MCF 10A (cell line): ENCODE data around the gene FBLN5. TPM values are rescaled to one million over a fixed set of nuclear protein-coding genes. Genes with fewer than 3 reads are reported as not detected.

Experiments
- BruUV-seq: library from RNA; stranded (reverse); fragments of 400-500 nt; replicated peaks from 2 replicates; lab custom pipeline; 2021; lab: Mats Ljungman, UMichigan
- CTCF ChIA-PET: fragments of 300-600 bp; sonication (Branson Sonifier 250); formaldehyde crosslinking; extraction: SDS; loops from one replicate; lab custom pipeline; 2021; ENCODE audit warnings: antibody characterized with exemption, inconsistent platforms; lab: Yijun Ruan, JAX
- POLR2A ChIA-PET: fragments of 300-600, 350-650 bp; sonication (Branson Sonifier 250); formaldehyde crosslinking; extraction: SDS; loops from one replicate; lab custom pipeline; 2020; ENCODE audit warnings: antibody characterized with exemption, inconsistent platforms; lab: Yijun Ruan, JAX
- DNase-seq: peaks from one replicate; pipeline ENCODE4 v3.0.0-alpha.2; 2018; ENCODE audit not compliant: unreplicated experiment
- H3K27ac Mint-ChIP-seq: one replicate; pipeline ENCODE4 v1.8.0; 2022; ENCODE audit warnings: mild to moderate bottlenecking, low read depth, mixed read lengths; ENCODE audit not compliant: unreplicated experiment
- H3K27me3 Mint-ChIP-seq: one replicate; pipeline ENCODE4 v1.8.0; 2022; ENCODE audit warnings: mixed read lengths; ENCODE audit not compliant: insufficient read depth, unreplicated experiment
- H3K36me3 Mint-ChIP-seq: one replicate; pipeline ENCODE4 v1.8.0; 2022; ENCODE audit warnings: mild to moderate bottlenecking, moderate library complexity, mixed read lengths; ENCODE audit not compliant: insufficient read depth, unreplicated experiment
- H3K4me1 Mint-ChIP-seq: one replicate; pipeline ENCODE4 v1.8.0; 2022; ENCODE audit warnings: mixed read lengths; ENCODE audit not compliant: insufficient read depth, unreplicated experiment
- H3K4me3 Mint-ChIP-seq: one replicate; pipeline ENCODE4 v1.8.0; 2022; ENCODE audit warnings: mild to moderate bottlenecking, moderate library complexity, mixed read lengths; ENCODE audit not compliant: unreplicated experiment
- H3K9me3 Mint-ChIP-seq: one replicate; pipeline ENCODE4 v1.8.0; 2022; ENCODE audit warnings: mixed read lengths; ENCODE audit not compliant: unreplicated experiment
- intact Hi-C: fragments of 100-400 bp; cut with micrococcal nuclease; formaldehyde crosslinking; loops from 2 replicates; pipeline ENCODE4 v1.14.1; 2022
- total RNA-seq: library from RNA; stranded (reverse); gene quantifications from 2 replicates; pipeline ENCODE4 v1.2.3, GENCODE V29; 2022
- TF ChIP-seq, protein P1 (sequence below): fragments of 200-600 bp; IDR thresholded peaks from one replicate; pipeline ENCODE4 v1.8.0; 2022; ENCODE audit warnings: antibody characterized with exemption, mild to moderate bottlenecking; ENCODE audit not compliant: unreplicated experiment

FBLN5 gene
- total RNA-seq, 1 experiment from 2014 or later, result 14.8 TPM

DNA sequence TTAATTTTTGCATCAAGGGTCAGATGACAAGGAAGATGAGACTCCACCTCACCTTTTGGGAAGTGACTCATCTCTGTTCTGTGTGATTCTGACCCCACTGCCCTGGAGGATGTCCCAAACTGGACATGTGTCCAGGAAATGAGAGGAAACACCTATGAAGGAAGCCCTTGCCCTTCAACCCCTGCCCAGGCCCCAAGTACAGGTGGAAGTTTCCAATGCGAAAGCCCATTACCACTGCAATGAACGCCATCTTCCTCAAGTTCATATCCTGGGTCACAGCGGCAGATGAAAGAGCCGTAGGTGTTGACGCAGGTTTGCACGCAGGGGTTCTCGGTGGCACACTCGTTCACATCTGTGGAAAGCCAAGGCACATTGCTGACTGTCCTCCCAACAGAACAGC lies 60.5 kb downstream of the FBLN5 start:
- Mint-ChIP-seq H3K27ac (no peak overlapping the region), H3K9me3 (no peaks in the 10 kb centered on the region), H3K4me1 (no peaks in the 10 kb centered on the region), H3K4me3 (no peak overlapping the region), H3K27me3 (no peaks in the 10 kb centered on the region), H3K36me3 (peaks cover 6% of the 10 kb centered on the region)
- intact Hi-C loops, result no loop called here
- DNase-seq, result no peak
- CTCF ChIA-PET, result no interaction called here
- POLR2A ChIA-PET, result no interaction called here
- BruUV-seq, result no TSS peak
- TF ChIP-seq, protein P1, sequence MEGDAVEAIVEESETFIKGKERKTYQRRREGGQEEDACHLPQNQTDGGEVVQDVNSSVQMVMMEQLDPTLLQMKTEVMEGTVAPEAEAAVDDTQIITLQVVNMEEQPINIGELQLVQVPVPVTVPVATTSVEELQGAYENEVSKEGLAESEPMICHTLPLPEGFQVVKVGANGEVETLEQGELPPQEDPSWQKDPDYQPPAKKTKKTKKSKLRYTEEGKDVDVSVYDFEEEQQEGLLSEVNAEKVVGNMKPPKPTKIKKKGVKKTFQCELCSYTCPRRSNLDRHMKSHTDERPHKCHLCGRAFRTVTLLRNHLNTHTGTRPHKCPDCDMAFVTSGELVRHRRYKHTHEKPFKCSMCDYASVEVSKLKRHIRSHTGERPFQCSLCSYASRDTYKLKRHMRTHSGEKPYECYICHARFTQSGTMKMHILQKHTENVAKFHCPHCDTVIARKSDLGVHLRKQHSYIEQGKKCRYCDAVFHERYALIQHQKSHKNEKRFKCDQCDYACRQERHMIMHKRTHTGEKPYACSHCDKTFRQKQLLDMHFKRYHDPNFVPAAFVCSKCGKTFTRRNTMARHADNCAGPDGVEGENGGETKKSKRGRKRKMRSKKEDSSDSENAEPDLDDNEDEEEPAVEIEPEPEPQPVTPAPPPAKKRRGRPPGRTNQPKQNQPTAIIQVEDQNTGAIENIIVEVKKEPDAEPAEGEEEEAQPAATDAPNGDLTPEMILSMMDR, result no peak

DNA sequence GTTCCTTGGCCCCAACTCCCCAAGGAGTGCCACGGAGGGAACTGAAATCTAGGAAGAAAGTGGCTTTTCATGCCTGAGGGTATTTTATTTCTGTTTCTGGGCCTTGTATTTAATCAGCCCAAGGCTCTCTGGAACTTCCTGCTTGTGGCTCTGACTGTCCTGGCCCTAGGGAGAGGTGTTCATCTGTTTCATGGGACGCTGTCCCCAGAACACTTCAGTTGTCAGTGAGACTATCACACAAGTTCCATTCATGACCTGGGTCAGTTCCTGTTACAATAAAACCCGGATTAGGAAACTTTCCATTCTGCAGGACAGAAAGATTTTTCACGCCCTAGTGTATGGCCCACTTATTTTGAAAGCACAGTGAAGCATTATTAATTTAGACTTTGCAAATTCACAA lies 61.7 kb downstream of the FBLN5 start:
- H3K36me3 Mint-ChIP-seq, result peaks cover 6% of the 10 kb centered on the region
- ChIA-PET POLR2A (no interaction called here), CTCF (no interaction called here)
- H3K27ac Mint-ChIP-seq, result no peak overlapping the region
- TF ChIP-seq, protein P1, result no peak
- DNase-seq, result no peak
- no TSS peak for BruUV-seq
- no peak overlapping the region for H3K4me3 Mint-ChIP-seq
- no peaks in the 10 kb centered on the region for H3K9me3 Mint-ChIP-seq
- intact Hi-C loops, result no loop called here
- no peaks in the 10 kb centered on the region for H3K27me3 Mint-ChIP-seq
- no peaks in the 10 kb centered on the region for H3K4me1 Mint-ChIP-seq

DNA sequence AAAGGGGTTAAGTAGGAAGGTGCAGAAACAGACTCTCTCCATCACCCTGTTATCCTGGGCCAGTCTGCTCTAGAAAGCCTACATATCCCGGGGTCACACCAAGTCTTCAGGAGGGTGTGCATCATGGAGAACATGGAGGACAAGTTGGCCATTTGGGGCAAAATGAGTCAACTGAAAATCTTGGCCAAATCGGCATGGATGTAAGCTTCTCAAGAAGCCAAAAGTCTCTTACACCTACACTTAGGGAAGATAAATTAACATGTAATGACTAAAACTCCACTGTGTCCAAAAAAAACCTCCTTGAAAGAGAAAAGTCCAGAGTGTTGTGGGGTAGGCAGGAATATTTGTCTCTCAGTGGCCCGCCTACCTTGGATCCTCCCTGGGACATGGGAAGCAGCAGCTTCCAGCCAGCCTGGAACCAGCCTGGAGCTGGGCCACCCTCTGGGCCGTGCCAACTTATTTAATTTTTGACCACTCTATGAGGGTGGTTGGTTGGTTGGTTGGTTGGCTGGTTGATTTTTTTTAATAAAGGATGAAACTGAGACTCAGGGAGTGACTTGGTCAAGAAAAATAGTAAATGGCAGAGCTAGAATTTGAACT lies 62.3 kb downstream of the FBLN5 start:
- Mint-ChIP-seq H3K27ac (no peak overlapping the region), H3K27me3 (no peaks in the 10 kb centered on the region), H3K4me3 (no peak overlapping the region), H3K9me3 (no peaks in the 10 kb centered on the region), H3K4me1 (no peaks in the 10 kb centered on the region), H3K36me3 (peaks cover 6% of the 10 kb centered on the region)
- ChIA-PET CTCF (interaction anchor here (0.9 kb wide), 1 partner anchor 236 kb away, joined by 3 read pairs; no protein-coding TSS in a partner anchor), POLR2A (no interaction called here)
- DNase-seq, result no peak
- intact Hi-C loops, result no loop called here
- BruUV-seq, result no TSS peak
- TF ChIP-seq, protein P1, result no peak

DNA sequence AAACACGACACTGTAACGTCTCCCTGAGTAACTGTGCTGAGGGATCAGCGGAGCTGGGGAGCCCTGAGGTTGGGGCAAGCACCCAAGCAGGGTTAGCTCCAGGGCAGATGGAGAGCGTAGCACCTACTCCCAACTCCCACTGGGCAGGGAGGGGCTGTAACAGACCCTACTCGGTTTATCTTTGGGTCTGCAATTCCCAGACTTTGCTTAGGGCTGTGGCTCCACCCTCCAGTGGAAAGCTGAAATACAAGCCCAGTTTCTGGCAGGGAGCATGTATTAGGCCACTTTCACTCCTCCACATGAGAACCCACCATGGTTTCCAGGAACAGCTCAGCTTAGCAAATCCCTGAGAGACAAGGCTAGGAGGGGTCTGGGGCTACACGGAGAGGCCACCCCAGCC lies 62.8 kb downstream of the FBLN5 start:
- Mint-ChIP-seq H3K4me3 (no peak overlapping the region), H3K27ac (no peak overlapping the region), H3K27me3 (no peaks in the 10 kb centered on the region), H3K4me1 (no peaks in the 10 kb centered on the region), H3K36me3 (peaks cover 6% of the 10 kb centered on the region), H3K9me3 (no peaks in the 10 kb centered on the region)
- POLR2A ChIA-PET, result no interaction called here
- CTCF ChIA-PET, result interaction anchor here (0.7 to 0.9 kb wide), 2 partner anchors 208 to 235 kb away, joined by 3 read pairs; no protein-coding TSS in a partner anchor
- TF ChIP-seq, protein P1, result no peak
- intact Hi-C loops, result no loop called here
- BruUV-seq, result no TSS peak
- no peak for DNase-seq
